GM19240 (cell line): ENCODE results near the gene NOCT.
"Not testable (repeated sequence)": the region's sequence is repeated elsewhere in the genome, so short reads cannot be mapped to it uniquely, and the experiment has no call there.

Experiments used
- DNase-seq: peaks from one replicate; pipeline ENCODE4 v3.0.0; 2011; ENCODE audit warnings: low spot score; ENCODE audit not compliant: insufficient read length

NOCT gene, protein sequence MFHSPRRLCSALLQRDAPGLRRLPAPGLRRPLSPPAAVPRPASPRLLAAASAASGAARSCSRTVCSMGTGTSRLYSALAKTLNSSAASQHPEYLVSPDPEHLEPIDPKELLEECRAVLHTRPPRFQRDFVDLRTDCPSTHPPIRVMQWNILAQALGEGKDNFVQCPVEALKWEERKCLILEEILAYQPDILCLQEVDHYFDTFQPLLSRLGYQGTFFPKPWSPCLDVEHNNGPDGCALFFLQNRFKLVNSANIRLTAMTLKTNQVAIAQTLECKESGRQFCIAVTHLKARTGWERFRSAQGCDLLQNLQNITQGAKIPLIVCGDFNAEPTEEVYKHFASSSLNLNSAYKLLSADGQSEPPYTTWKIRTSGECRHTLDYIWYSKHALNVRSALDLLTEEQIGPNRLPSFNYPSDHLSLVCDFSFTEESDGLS

DNA sequence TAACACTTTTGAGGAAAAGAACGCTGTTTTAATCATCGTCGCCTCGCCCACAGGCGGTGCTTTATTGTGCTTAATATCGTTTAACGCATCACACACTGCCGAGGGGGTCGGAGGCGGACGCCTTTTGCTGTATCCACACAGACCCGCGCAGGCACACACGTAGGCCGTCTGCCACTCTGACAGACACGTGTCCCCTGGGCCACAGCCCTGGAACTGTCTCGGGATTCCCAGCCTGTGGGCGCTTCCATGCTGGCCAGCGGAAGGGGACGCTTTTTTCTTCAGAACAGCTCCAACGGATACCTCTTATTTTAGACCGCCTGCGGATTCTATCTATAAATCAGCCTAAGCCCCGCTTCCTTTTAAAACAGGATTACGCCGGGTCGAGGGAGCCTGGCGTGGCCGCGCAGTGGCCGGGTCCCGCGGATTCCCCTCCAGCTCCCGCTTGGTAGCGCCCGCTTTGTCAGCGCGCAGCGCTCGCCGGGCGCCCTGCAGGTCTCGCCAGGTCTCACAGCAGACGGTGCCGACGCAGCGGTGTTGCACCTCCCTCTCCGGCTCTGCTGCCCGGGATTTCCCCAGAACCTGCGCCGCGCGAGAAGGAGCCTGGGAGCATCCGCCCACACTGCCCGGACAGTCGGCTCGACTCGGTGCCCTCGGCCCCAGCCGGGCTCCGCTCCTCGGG is at the start of gene NOCT:
TSS of gene NOCT (plus strand) at position 513 of the 679 bp plus-strand sequence. CDS start 201 bp downstream, outside the sequence.
- DNase-seq: peak; percentile 79

DNA sequence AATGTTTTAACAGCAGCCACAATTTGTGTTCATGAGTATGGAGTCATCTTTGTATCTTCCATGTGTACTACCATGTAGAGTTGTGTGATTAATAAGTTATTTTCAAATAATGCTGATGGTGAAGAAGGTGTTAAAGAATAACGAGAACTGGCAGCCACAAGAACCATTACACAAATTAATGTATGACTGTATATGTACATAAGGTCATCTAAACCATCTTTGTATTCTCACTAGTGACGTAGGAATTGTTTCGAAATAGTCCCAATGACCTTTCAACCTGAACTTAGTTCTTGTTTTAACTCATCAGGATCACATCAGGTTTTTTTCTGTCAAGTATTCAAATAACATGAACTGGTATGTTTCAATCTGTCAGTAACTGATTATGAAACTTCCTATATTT is 48.3 kb upstream of the NOCT start:
- no peak for DNase-seq

- DNase-seq: no peak
Measured at GRCh38 chr4:138972956-138973801, 42.4 kb upstream of the NOCT start.

DNA sequence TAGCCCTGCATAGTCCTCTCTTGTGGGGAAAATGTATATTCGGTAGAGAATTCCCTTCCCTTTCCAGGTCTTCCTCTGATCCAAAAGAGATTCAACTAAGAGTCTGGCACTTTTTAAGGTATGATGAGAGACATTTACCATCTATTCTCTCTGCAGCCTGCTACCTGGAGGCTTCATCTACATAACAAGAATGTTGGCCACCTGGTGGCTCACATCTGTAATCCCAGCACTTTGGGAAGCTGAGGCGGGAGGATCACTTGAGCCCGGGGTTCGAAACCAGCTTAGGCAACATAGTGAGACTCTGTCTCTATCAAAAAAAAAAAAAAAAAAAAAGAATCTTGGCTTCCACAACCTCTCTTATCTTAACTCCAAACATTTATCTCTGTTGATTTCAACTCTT is 40.4 kb upstream of the NOCT start:
- no peak for DNase-seq

DNA sequence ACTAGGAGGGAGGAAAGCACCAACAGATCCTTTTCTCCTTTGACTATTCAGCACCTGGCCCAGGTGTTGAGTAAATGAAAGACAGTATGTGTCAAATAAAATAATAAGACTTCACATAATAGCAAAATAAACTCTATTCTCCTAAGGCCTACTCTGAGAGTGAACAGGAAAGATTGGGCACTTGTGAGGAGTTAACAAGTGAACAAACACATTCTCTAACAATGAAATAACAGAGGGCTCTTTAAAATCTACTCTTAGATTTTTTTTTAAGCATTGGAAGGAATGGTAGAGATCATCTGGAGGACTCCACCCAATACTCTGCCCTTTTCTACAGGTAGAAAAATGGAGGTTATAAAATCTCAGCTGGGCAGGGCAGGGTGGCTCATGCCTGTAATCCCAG is 39.1 kb upstream of the NOCT start:
- no peak for DNase-seq

- no peak for DNase-seq
Measured at GRCh38 chr4:138977524-138977923, 38.1 kb upstream of the NOCT start.

GRCh38 chr4:138978028-138978585 is 37.5 kb upstream of the NOCT start:
- no peak for DNase-seq

DNA sequence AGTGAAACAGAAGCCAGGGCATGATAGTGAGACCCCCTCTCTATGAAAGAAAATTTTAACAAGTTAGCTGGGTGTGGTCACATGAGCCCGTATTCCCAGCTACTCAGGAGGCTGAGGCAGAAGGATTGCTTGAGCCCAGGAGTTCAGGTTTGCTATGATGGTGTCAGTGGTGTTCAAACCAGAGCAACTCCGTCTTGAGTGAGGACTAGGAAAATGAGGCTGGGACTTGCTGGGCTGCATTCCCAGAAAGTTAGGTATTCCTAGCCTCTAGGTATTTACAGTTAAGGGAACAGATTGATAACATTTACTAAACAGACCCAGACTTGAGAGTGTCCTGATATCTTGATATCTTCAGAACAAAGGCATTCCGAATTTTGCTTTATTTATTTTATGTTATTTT is 37.0 kb upstream of the NOCT start:
- DNase-seq: no peak

GRCh38 chr4:138979742-138980141 is 35.8 kb upstream of the NOCT start:
- DNase-seq: no peak

DNA sequence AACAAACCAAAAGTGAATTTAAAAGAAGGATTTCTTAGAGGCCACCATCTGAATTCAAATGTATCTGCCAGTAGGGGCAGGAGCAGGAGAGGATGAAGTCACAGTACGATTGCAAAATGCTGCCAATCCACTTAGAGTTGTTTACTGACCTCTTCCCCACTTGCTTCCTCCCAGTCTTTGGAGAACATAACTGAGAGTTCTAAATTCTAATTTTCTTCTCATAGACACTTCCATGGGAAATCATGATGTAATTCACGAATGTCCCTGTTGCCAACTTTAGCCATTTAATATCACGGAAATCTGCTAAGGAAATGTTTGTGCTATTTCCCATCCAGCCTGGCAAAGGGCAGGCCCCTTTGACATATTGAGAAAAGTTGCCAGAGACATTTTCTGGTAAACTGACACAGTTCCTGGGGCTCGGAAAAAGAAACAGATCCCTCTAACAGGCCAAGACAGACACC is 33.6 kb upstream of the NOCT start:
- DNase-seq: no peak

GRCh38 chr4:138982754-138983153 is 32.8 kb upstream of the NOCT start:
- DNase-seq: no peak

DNA sequence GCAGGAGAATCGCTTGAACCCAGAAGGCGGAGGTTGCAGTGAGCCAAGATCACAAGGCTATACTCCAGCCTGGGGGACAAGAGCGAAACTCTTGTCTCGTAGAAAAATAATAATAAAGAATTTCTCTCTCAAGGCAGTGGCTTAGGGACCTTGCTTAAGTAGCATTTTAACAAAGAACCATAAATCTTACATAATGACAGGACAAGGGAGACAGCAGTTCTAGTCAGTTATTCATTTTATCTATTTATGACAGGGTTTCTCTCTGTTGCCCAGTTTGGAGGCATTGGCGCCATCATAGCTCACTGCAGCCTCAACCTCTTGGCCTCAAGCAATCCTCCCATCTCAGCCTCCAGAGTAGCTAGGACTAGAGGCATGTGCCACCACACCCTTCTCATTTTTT is 31.9 kb upstream of the NOCT start:
- DNase-seq: no peak

DNA sequence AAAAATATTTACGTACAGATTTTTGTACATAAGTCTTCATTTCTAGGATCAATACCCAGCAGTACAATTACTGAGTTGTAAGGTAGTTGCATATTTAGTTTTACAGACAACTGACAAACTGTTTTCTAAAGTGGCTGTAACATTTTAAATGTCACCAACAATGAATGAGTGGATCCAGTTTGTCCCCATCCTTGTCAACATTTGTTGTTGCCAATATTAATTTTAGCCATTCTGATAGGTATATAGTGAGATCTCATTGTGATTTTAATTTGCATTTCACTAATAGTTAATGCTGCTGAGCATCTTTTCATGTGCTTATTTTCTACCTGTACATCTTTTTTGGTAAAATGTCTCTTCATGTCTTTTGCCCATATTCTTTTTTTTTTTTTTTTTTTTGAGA is 30.9 kb upstream of the NOCT start:
- no peak for DNase-seq

GRCh38 chr4:138992676-138993075 is 22.9 kb upstream of the NOCT start:
- DNase-seq: no peak

DNA sequence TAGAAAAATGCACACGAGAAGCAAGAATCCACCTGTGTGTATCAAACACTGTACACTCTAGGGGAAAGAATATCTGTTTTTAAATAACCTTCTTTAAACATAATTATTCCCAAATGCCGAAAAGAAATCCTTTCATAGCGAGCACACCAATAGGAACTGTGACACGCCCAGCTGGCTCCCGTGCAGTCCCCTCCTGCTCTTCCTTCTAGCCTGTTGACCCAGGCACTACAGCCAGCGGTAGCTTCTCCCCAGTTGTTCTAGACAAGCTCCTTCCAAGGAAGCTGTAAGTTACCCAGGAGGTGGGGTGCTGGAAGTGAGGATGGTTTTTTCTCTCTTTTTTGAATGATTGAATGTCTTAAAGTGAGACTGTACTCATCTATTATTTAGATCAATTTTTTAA is 19.5 kb upstream of the NOCT start:
- DNase-seq: no peak

- no peak for DNase-seq
Measured at GRCh38 chr4:138999666-139000065, 15.9 kb upstream of the NOCT start.

DNA sequence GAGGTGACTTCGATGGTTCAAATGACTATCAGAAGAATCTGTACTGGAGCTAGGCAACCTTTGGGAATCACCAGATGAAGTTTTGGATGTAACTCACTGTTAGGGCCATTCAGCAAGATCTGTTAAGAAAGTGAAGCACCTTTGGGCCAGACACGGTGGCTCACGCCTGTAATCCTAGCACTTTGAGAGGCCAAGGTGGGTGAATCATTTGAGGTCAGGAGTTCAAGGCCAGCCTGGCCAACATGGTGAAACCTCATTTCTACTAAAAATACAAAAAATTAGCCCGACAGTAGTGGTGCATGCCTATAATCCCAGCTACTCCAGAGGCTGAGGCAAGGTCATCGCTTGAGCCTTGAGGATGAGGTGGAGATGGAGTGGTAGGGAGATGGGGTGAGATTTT is 15.4 kb upstream of the NOCT start:
- DNase-seq: not testable (repeated sequence)

DNA sequence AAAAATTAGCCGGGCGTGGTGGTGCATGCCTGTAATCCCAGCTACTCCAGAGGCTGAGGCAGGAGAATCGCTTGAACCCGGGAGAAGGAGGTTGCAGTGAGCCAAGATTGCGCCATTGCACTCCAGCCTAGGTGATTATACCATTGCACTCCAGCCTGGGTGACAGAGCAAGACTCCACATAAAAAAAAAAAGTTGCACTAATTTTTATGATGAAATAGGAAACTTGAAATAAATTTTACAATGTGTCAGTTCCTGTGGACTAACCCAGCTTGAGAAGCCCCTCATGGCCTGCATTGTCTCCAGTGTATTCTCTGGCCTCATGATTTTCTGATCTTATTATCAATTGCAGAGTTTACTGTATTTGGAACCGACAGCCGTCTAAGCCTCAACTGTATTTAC is 14.2 kb upstream of the NOCT start:
- not testable (repeated sequence) for DNase-seq

GRCh38 chr4:139003668-139004067 is 11.9 kb upstream of the NOCT start:
- not testable (repeated sequence) for DNase-seq

DNA sequence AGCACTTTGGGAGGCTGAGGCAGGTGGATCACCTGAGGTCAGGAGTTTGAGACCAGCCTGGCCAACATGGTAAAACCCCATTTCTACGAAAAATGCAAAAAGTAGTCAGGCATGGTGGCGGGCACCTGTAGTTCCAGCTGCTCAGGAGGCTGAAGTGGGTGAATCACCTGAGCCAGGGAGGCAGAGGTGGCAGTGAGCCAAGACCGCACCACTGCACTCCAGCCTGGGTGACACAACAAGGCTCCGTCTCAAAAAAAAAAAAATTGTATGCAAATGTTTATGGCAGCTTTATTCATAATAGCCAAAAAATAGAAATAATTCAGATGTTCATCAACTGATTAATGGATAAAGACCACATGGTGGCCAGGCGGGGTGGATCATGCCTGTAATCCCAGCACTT is 9.8 kb upstream of the NOCT start:
- DNase-seq: no peak

DNA sequence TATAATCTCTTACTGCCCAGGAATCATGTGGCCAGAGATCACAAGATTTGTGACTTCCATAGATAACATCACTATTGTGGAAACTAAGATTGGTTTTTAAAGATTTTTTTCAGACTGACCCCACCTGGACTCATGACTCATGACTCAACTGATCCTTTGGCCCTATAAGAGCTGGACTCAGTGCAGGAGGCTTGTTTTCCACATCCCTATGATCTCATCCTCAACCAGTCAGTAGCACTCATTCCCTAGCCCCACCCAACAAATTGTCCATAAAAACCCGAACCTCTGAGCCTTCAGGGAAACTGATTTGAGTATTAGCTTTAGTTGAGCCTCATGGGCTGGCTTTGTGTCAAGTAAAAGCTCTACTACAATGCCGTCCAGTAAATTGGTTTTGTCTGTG is 7.9 kb upstream of the NOCT start:
- DNase-seq: no peak

- not testable (repeated sequence) for DNase-seq
Measured at GRCh38 chr4:139008278-139008677, 7.3 kb upstream of the NOCT start.
